GM19438 (cell line): Measurements from ENCODE around the gene BACH2.

Experiments
- ATAC-seq: cut with Tn5 transposase; IDR thresholded peaks from one replicate; pipeline ENCODE4 v1.9.1; 2021; ENCODE audit warnings: low read depth; ENCODE audit not compliant: unreplicated experiment

The BACH2 gene

GRCh38 chr6:90187437-90188121, 109.1 kb downstream of the BACH2 start:
- no peak for ATAC-seq

- ATAC-seq, result no peak
Measured at GRCh38 chr6:90186637-90187371, 109.8 kb downstream of the BACH2 start.

- no peak for ATAC-seq
Measured at GRCh38 chr6:90186026-90186425, 110.6 kb downstream of the BACH2 start.

- ATAC-seq, result no peak
Measured at GRCh38 chr6:90184334-90185298, 112.0 kb downstream of the BACH2 start.

GRCh38 chr6:90183587-90184333, 112.9 kb downstream of the BACH2 start:
- no peak for ATAC-seq

GRCh38 chr6:90180526-90180925, 116.1 kb downstream of the BACH2 start:
- no peak for ATAC-seq

GRCh38 chr6:90179190-90180169, 117.2 kb downstream of the BACH2 start:
- ATAC-seq, result no peak

- ATAC-seq, result no peak
Measured at GRCh38 chr6:90178384-90178855, 118.2 kb downstream of the BACH2 start.

GRCh38 chr6:90177544-90178383, 118.9 kb downstream of the BACH2 start:
- no peak for ATAC-seq

- ATAC-seq, result peak; percentile 63
Measured at GRCh38 chr6:90175627-90176538, 120.8 kb downstream of the BACH2 start.

GRCh38 chr6:90173262-90173925, 123.2 kb downstream of the BACH2 start:
- ATAC-seq, result no peak

GRCh38 chr6:90170601-90171000, 126.0 kb downstream of the BACH2 start:
- ATAC-seq, result no peak

- ATAC-seq, result no peak
Measured at GRCh38 chr6:90169374-90169773, 127.3 kb downstream of the BACH2 start.

- no peak for ATAC-seq
Measured at GRCh38 chr6:90168693-90169131, 127.9 kb downstream of the BACH2 start.

- ATAC-seq, result no peak
Measured at GRCh38 chr6:90167514-90168379, 128.9 kb downstream of the BACH2 start.
